Measurements from ENCODE around the gene DENND4A.

Gene DENND4A

DNA sequence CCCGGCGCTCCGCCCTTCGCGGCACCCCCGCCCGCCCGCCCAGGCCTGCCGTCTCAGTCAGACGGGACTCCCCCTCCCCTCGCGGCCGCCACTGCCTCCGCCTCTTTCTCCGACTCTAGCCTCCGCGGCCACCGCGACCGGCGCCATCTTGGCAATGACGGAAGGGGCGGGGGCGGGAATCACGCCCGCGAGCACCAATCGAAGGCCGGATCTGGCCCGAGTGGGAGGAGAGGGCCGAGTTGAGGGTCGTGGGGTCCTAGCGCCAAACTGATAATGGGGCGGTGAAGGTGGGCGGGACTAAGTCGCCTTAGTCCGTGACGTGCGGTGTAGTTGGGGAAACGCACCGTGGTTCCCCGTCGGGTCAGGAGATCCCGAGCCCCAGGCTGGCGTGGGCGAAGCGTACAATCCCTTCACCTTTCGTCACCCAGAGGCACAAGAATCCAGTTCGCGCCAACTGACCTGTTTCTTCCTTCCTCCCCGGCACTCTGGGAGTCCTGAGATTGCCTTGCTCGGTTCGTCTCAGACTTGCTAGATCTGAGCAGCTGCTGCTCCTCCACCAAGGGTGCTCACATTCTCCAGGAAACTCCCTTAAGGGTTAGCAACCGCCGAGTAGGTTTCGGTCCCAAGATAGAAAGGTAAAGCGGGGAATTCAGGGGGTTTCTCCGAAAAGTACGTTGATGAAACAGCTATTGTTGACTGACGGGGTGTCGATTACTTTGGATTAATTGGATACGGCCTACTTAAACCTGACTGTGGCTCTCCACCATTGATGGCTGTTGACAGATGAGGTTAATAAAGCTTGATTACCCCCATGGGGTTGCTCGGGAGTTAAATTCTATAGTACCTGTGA lies at the start of gene DENND4A:
TSS of gene DENND4A (minus strand) at position 156 of the 850 bp plus-strand sequence. CDS start 35,843 bp downstream, outside the sequence.
- peaks cover 8% of the 10 kb centered on the region for H3K4me1 ChIP-seq (ENCODE audit: control insufficient read depth, insufficient read depth, low read length)

DNA sequence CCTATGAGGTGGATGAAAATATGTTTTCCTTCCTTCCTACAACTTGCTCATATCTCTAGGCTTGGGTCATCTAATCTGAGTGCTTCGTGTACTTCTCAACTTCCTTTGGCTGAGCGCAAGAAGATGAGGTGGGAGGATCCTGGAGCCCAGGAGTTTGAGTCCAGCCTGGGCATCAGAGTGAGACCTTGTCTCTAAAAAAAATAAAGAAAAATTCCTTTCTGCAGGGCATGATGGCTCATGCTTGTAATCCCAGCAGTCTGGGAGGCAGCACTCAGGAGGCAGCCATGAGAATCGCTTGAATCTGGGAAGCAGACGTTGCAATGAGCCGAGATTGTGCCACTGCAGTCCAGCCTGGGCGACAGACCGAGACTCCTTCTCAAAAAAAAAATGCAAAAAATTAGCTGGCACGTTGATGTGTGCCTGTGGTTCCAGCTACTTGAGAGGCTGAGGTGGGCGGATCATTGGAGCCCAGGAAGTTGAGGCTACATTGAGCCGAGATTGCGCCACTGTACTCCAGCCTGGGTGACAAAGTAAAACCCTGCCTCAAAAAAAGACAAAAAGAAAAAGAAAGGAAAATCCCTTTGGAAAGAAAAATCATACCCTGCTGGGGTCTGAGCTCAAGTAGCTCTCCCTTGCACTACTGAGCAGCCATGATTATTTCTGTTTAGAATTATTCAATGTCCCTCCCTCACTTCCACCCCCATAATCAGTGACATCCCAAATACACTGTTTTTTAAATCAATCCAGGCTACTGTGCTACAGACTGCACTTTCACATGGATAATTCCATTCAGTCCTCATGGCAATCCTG lies 49.2 kb upstream of the DENND4A start:
- no peaks in the 10 kb centered on the region for H3K4me1 ChIP-seq (ENCODE audit: control insufficient read depth, insufficient read depth, low read length)
- no peak overlapping the region for H3K4me3 ChIP-seq (ENCODE audit: low read depth, low read length)
- H3K27ac ChIP-seq (ENCODE audit: low read depth, low read length) = no peak overlapping the region
- 0 out of 2 replicates have a peak overlapping the region, but pooled peaks have one; percentile 12 for H3K9ac ChIP-seq (ENCODE audit: low read depth, low read length)
- no peaks in the 10 kb centered on the region for H3K27me3 ChIP-seq (ENCODE audit: control insufficient read depth, insufficient read depth, low read length)
- H3K9me3 ChIP-seq (ENCODE audit: control insufficient read depth, insufficient read depth, low read length) = no peaks in the 10 kb centered on the region
- no peaks in the 10 kb centered on the region for H3K36me3 ChIP-seq (ENCODE audit: control insufficient read depth, insufficient read depth, low read length)

More for the DNA sequence above, at the start of gene DENND4A:
- peak within 1 kb of the TSS; percentile 93 for H3K27ac ChIP-seq (ENCODE audit: low read depth, low read length)
- H3K36me3 ChIP-seq (ENCODE audit: control insufficient read depth, insufficient read depth, low read length) = no peaks in the 10 kb centered on the region
- no peaks in the 10 kb centered on the region for H3K27me3 ChIP-seq (ENCODE audit: control insufficient read depth, insufficient read depth, low read length)
- no peaks in the 10 kb centered on the region for H3K9me3 ChIP-seq (ENCODE audit: control insufficient read depth, insufficient read depth, low read length)
- peak within 1 kb of the TSS; percentile 87 for H3K9ac ChIP-seq (ENCODE audit: low read depth, low read length)
- peak within 1 kb of the TSS; percentile 94 for H3K4me3 ChIP-seq (ENCODE audit: low read depth, low read length)

DNA sequence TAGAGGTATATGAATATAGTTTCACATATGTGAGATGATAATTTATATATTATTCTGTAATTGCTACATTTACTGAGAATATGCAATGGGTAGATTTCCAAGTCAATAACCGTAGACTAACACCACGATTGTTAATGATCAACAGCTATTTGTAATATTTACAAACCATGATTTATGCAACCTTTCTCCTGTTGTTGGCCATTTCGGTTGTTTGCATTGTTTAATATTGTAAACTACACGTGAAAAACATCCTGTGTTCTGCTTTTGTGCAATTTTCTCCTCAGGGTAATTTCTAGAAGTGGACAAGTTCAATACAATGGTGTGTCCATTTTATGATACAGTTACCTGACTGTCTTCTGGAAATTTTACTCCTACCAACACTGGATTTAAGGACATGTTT lies 47.9 kb upstream of the DENND4A start:
- Histone ChIP-seq H3K9ac (ENCODE audit: low read depth, low read length) (no peak overlapping the region), H3K4me3 (ENCODE audit: low read depth, low read length) (no peak overlapping the region), H3K4me1 (ENCODE audit: control insufficient read depth, insufficient read depth, low read length) (no peaks in the 10 kb centered on the region), H3K27ac (ENCODE audit: low read depth, low read length) (no peak overlapping the region), H3K9me3 (ENCODE audit: control insufficient read depth, insufficient read depth, low read length) (no peaks in the 10 kb centered on the region), H3K27me3 (ENCODE audit: control insufficient read depth, insufficient read depth, low read length) (no peaks in the 10 kb centered on the region), H3K36me3 (ENCODE audit: control insufficient read depth, insufficient read depth, low read length) (no peaks in the 10 kb centered on the region)

DNA sequence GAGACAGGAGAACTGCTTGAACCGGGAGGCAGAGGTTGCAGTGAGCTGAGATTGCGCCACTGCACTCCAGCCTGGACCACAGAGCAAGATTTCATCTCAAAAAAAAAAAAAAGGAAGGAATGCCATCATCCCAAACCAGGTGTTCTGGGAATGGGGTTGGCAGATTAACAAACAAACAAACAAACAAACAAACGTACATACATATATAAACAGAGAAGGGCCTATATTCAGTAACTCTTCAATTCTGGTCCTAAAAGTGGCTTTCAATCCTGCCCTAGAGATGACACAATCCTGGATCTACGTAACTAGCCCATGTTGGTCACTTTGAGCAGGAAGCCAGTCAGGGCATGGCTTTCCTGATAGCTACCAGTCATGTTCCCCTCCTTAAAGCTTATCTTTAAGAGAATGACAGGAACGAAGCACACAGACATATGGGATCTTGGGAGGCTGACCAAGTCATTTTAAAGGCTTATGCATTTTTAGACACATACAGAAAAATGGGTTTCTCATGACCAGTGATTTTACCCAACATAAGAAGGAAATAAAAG lies 47.3 kb upstream of the DENND4A start:
- H3K9ac ChIP-seq (ENCODE audit: low read depth, low read length) = no peak overlapping the region
- H3K36me3 ChIP-seq (ENCODE audit: control insufficient read depth, insufficient read depth, low read length) = no peaks in the 10 kb centered on the region
- H3K4me3 ChIP-seq (ENCODE audit: low read depth, low read length) = no peak overlapping the region
- no peaks in the 10 kb centered on the region for H3K4me1 ChIP-seq (ENCODE audit: control insufficient read depth, insufficient read depth, low read length)
- no peaks in the 10 kb centered on the region for H3K27me3 ChIP-seq (ENCODE audit: control insufficient read depth, insufficient read depth, low read length)
- no peak overlapping the region for H3K27ac ChIP-seq (ENCODE audit: low read depth, low read length)
- no peaks in the 10 kb centered on the region for H3K9me3 ChIP-seq (ENCODE audit: control insufficient read depth, insufficient read depth, low read length)

DNA sequence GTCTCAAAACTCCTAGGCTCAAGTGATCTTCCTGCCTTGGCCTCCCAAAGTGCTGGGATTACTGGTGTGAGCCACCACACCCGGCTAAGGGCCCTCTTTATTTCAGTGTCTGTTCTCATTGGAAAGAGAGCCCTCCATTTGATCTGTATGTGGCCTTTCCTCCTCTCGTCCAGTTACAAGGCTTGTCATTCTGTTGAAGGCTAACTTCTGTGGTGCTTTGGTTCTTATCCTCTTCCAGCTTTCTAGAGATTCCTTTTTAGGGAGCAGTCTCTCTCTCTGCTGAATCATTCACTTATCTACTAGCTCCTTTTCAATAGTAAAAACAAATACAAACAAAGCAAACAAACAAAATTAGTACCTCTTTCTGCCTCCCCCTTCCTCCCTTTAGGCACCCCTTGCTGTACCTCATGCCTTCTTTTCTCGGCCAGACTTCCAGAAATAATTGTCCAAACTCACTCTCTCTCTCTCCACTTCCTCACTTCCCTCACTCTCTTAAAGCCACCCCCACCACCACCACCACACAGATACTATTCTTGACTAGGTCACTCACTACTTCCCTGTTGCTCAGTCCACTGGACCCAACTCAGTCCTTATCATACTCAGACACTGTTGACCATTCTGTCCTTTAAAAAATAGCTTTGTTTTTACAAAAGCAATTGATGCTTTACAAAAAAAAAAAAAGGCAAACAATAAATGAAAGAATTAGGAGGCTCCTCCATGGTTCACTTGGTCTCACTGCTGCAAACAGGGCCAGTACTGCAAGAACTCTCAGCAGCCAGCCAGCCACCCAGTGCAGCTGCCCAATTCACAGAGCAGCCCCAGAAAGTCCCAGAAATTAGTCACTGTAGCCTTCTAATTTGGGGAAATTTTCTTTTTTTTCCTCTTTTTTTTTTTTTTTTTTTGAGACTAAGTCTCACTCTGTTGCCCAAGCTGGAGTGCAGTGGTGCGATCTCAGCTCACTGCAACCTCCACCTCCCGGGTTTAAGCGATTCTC lies 45.5 kb upstream of the DENND4A start:
- Histone ChIP-seq H3K9me3 (ENCODE audit: control insufficient read depth, insufficient read depth, low read length) (no peaks in the 10 kb centered on the region), H3K27me3 (ENCODE audit: control insufficient read depth, insufficient read depth, low read length) (no peaks in the 10 kb centered on the region), H3K27ac (ENCODE audit: low read depth, low read length) (peak overlapping the region; percentile 24), H3K9ac (ENCODE audit: low read depth, low read length) (no peak overlapping the region), H3K4me3 (ENCODE audit: low read depth, low read length) (no peak overlapping the region), H3K4me1 (ENCODE audit: control insufficient read depth, insufficient read depth, low read length) (peaks cover 15% of the 10 kb centered on the region), H3K36me3 (ENCODE audit: control insufficient read depth, insufficient read depth, low read length) (no peaks in the 10 kb centered on the region)

DNA sequence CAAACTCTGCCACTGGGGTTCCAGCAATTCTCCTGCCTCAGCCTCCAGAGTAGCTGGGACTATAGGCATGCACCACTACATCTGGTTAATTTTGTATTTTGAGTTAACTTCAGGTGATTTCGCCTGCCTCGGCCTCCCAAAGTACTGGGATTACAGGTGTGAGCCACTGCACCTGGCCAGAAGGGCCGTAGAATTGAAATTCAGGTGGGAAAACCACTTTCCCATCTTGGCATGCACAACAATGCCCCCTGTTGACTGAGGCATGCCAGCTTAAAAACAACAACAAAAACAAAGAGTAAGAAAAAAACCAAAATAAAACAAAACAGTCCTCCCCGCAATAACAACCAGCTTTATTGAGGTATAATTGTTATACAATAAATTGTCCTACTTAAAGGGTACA lies 44.6 kb upstream of the DENND4A start:
- Histone ChIP-seq H3K9ac (ENCODE audit: low read depth, low read length) (no peak overlapping the region), H3K9me3 (ENCODE audit: control insufficient read depth, insufficient read depth, low read length) (no peaks in the 10 kb centered on the region), H3K27ac (ENCODE audit: low read depth, low read length) (no peak overlapping the region), H3K4me3 (ENCODE audit: low read depth, low read length) (no peak overlapping the region), H3K4me1 (ENCODE audit: control insufficient read depth, insufficient read depth, low read length) (peaks cover 19% of the 10 kb centered on the region), H3K36me3 (ENCODE audit: control insufficient read depth, insufficient read depth, low read length) (no peaks in the 10 kb centered on the region), H3K27me3 (ENCODE audit: control insufficient read depth, insufficient read depth, low read length) (no peaks in the 10 kb centered on the region)

DNA sequence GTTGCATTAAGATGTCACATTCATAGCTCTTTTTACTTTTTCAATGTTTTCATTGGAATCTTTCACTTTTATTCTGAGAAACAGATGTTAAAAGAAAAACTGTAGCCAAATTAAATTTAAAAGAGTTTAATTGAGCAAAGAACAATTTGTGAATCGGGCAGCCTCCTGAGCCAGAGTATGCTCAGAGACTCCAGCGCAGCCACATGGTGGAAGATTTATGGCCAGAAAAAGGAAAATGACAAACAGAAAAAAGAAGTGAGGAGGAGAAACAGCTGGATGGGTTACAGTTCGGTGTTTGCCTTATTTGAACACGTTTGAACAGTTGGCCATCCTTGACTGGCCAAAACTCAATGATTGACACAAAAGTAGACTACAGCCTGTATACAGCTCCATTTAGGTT lies 43.4 kb upstream of the DENND4A start:
- Histone ChIP-seq H3K27ac (ENCODE audit: low read depth, low read length) (no peak overlapping the region), H3K9ac (ENCODE audit: low read depth, low read length) (no peak overlapping the region), H3K4me1 (ENCODE audit: control insufficient read depth, insufficient read depth, low read length) (peaks cover 19% of the 10 kb centered on the region)

DNA sequence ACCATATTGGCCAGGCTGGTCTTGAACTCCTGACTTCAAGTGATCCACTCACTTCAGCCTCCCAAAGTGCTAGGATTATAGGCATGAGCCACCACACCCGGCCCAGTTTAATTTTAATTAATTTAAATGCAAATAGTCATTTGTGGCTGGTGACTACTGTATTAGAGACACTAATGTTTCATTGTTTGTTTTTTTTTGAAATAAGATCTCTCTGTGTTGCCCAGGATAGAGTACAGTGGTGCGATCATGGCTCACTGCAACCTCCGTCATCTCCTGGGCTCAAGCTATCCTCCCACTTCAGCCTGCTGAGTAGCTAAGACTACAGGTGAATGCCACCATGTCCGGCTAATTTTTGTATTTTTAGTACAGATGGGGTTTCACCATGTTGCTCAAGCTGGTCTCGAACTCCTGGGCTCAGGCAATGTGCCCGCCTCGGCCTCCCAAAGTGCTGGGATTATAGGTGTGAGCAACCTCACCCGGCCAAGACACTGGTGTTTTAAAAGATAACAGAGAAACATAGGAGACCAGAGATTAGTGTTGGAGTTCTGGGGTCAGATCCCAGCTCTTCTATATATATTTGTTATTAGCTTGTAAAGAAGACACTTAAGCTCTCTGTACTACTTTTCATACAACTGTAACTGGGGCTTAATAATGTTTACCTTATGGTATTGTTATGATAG lies 42.6 kb upstream of the DENND4A start:
- H3K4me3 ChIP-seq (ENCODE audit: low read depth, low read length) = no peak overlapping the region
- no peak overlapping the region for H3K9ac ChIP-seq (ENCODE audit: low read depth, low read length)
- peaks cover 19% of the 10 kb centered on the region for H3K4me1 ChIP-seq (ENCODE audit: control insufficient read depth, insufficient read depth, low read length)

More for the DNA sequence above, 43.4 kb upstream of the DENND4A start:
- Histone ChIP-seq H3K9me3 (ENCODE audit: control insufficient read depth, insufficient read depth, low read length) (no peaks in the 10 kb centered on the region), H3K36me3 (ENCODE audit: control insufficient read depth, insufficient read depth, low read length) (no peaks in the 10 kb centered on the region), H3K4me3 (ENCODE audit: low read depth, low read length) (no peak overlapping the region), H3K27me3 (ENCODE audit: control insufficient read depth, insufficient read depth, low read length) (no peaks in the 10 kb centered on the region)

DNA sequence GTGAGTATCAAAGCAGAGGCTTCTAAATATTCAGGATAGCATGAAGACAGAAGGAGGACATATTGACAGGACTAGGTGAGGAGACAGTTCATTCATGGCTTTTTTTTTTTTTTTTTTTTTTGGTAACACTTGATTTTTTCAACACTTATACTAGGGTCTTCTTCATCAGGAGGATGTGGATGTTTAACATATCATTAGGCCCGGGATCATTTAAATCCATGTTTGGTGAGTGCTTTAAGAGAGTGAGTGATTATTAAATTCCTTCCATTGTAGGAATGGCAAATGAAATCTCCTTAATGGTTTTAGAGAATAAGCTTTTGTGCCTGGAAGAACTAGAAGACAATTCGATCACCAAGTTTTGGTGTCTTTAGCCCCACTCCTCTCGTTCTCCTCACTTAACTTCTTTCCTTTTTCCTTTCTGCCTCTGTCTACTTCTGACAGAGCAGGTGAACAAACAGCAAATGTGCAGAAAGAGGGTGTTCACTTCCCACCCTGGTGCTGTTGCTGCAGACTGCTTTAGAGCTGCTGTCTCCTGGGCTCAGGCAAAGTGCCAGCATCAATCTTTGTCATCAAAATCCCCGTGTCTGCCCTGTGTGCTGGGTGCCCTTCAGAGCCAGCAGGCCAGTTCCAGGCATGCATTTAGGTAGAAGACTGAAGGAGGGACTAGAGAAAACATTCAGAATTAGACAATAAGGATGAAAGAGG lies 41.6 kb upstream of the DENND4A start:
- Histone ChIP-seq H3K9ac (ENCODE audit: low read depth, low read length) (peak overlapping the region; percentile 44; the same call in 1 of the 2 replicates), H3K27ac (ENCODE audit: low read depth, low read length) (peak overlapping the region; percentile 98), H3K4me3 (ENCODE audit: low read depth, low read length) (no peak overlapping the region), H3K9me3 (ENCODE audit: control insufficient read depth, insufficient read depth, low read length) (no peaks in the 10 kb centered on the region), H3K27me3 (ENCODE audit: control insufficient read depth, insufficient read depth, low read length) (no peaks in the 10 kb centered on the region), H3K4me1 (ENCODE audit: control insufficient read depth, insufficient read depth, low read length) (peaks cover 19% of the 10 kb centered on the region), H3K36me3 (ENCODE audit: control insufficient read depth, insufficient read depth, low read length) (no peaks in the 10 kb centered on the region)

More for the DNA sequence above, 42.6 kb upstream of the DENND4A start:
- no peaks in the 10 kb centered on the region for H3K36me3 ChIP-seq (ENCODE audit: control insufficient read depth, insufficient read depth, low read length)
- H3K9me3 ChIP-seq (ENCODE audit: control insufficient read depth, insufficient read depth, low read length) = no peaks in the 10 kb centered on the region
- no peak overlapping the region for H3K27ac ChIP-seq (ENCODE audit: low read depth, low read length)
- no peaks in the 10 kb centered on the region for H3K27me3 ChIP-seq (ENCODE audit: control insufficient read depth, insufficient read depth, low read length)
